ENCODE data around the gene TEF. TPM values are rescaled to one million over a fixed set of nuclear protein-coding genes. Genes with fewer than 3 reads are reported as not detected.

The TEF gene
- polyA plus RNA-seq, 4 donors: 6.1 to 11.8 (median 9.4) TPM

DNA sequence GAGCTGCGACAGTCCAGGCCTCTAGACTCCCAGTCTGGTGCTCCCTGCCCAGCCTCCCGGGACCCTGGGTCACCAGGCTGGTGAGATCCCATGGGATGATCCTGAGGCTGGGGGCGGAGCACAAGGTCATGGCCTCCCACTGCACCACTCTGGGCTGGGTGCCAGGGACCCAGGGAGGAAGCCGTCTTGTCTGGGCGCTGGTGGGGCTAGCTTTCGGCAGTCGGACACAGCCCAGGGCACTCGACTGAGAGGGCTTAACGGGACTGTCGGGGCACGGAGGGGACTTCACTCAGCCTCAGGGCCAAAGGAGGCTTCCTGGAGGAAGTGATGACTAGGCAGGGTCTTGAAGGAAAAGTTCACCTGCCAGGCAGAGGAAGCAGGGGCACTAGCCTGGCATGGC is 41.4 kb upstream of the TEF start:
- 81 to 89% (median 87%) methylated on average over 10 to 11 of the region's 11 CpGs for WGBS, 3 donors
- Histone ChIP-seq H3K9me3 (ENCODE audit: control insufficient read depth in 2 of 2, insufficient read depth in 1 of 2, low read depth in 1 of 2, low read length in 1 of 2) (no peaks in the 10 kb centered on the region), H3K4me1 (ENCODE audit: control insufficient read depth in 3 of 3, insufficient read depth in 2 of 3, low read depth in 1 of 3, low read length in 2 of 3) (peaks cover 0 to 15% (median 0%) of the 10 kb centered on the region in 3 donors), H3K27ac (ENCODE audit: low read depth in 1 of 3, low read length in 2 of 3) (no peak overlapping the region), H3K4me3 (ENCODE audit: low read depth in 1 of 3, low read length in 3 of 3) (no peak overlapping the region), H3K36me3 (ENCODE audit: control insufficient read depth in 3 of 3, insufficient read depth in 2 of 3, low read depth in 1 of 3, low read length in 3 of 3) (peaks cover 13 to 86% (median 25%) of the 10 kb centered on the region in 3 donors), H3K27me3 (ENCODE audit: control insufficient read depth in 3 of 3, insufficient read depth in 3 of 3, low read length in 3 of 3) (no peaks in the 10 kb centered on the region)
- FAIRE-seq: no peak
- DNase-seq: no peak

DNA sequence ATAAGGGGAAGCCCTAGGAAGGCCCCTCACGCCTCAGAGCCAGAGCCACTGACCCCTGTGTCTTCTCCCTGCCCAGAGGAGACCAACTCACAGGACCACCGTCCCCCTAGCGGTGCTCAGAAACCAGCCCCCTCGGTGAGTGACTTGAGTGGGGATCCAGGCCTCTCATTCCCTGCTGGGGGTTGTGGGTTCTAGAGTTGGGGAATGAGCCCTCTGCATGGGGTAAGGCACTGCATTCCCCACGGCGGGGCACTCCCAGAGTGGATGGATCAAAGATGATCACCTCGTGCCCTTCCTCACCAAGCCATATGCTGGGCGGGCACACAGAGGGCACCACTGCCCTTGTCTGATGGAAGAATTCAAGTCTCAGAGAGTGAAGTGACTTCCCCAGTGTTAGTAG is 40.7 kb upstream of the TEF start:
- no peak for DNase-seq
- Histone ChIP-seq H3K4me1 (ENCODE audit: control insufficient read depth in 3 of 3, insufficient read depth in 2 of 3, low read depth in 1 of 3, low read length in 2 of 3) (peaks cover 0 to 15% (median 0%) of the 10 kb centered on the region in 3 donors), H3K36me3 (ENCODE audit: control insufficient read depth in 3 of 3, insufficient read depth in 2 of 3, low read depth in 1 of 3, low read length in 3 of 3) (peaks cover 15 to 86% (median 24%) of the 10 kb centered on the region in 3 donors), H3K27me3 (ENCODE audit: control insufficient read depth in 3 of 3, insufficient read depth in 3 of 3, low read length in 3 of 3) (no peaks in the 10 kb centered on the region), H3K9me3 (ENCODE audit: control insufficient read depth in 2 of 2, insufficient read depth in 1 of 2, low read depth in 1 of 2, low read length in 1 of 2) (no peaks in the 10 kb centered on the region), H3K27ac (ENCODE audit: low read depth in 1 of 3, low read length in 2 of 3) (no peak overlapping the region), H3K4me3 (ENCODE audit: low read depth in 1 of 3, low read length in 3 of 3) (no peak overlapping the region)
- WGBS, 3 donors: 92 to 96% (median 95%) methylated on average over 8 of the region's 8 CpGs
- FAIRE-seq: no peak

DNA sequence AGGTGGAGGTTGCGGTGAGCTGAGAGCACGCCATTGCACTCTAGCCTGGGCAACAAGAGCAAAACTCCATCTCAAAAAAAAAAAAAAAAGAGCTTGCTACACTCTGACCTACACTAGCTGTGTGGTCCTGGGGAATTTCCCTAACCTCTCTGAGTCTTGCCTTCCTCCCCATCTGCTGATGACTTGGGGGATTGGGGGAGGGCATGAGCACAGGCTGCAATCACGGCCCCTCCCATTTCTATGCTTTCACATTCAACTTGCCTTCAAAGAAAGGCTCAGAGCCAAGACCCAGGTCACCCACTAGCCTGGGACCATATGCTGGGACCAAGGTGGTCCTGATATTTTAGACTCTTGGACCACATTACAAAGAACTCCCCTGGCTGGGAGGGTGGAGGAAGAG is 39.8 kb upstream of the TEF start:
- Histone ChIP-seq H3K4me3 (ENCODE audit: low read depth in 1 of 3, low read length in 3 of 3) (no peak overlapping the region), H3K36me3 (ENCODE audit: control insufficient read depth in 3 of 3, insufficient read depth in 2 of 3, low read depth in 1 of 3, low read length in 3 of 3) (peaks cover 17 to 89% (median 28%) of the 10 kb centered on the region in 3 donors), H3K27me3 (ENCODE audit: control insufficient read depth in 3 of 3, insufficient read depth in 3 of 3, low read length in 3 of 3) (no peaks in the 10 kb centered on the region), H3K9me3 (ENCODE audit: control insufficient read depth in 2 of 2, insufficient read depth in 1 of 2, low read depth in 1 of 2, low read length in 1 of 2) (no peaks in the 10 kb centered on the region), H3K4me1 (ENCODE audit: control insufficient read depth in 3 of 3, insufficient read depth in 2 of 3, low read depth in 1 of 3, low read length in 2 of 3) (peaks cover 0 to 15% (median 0%) of the 10 kb centered on the region in 3 donors), H3K27ac (ENCODE audit: low read depth in 1 of 3, low read length in 2 of 3) (no peak overlapping the region)
- DNase-seq (no peak), FAIRE-seq (no peak)
- WGBS, 3 donors: 82 to 86% (median 86%) methylated on average over 3 of the region's 3 CpGs

DNA sequence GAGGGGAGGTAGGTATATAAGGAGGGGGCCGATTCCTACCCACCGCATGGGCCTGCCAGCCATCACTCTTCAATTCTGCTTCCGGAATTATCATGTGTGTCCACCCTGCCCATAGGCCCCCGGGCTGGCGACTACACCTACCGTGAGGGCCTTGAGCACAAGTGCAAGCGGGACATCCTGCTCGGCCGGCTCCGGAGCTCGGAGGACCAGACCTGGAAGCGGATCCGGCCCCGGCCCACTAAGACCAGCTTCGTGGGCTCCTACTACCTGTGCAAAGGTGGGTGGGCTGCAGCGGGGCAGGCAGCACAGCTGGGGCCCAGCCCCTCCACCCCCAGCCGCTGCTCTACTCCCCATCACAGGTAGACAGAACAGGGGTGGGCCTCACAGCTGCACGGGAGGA is 38.4 kb upstream of the TEF start:
- FAIRE-seq (no peak), DNase-seq (no peak)
- H3K4me3 ChIP-seq (ENCODE audit: low read depth in 1 of 3, low read length in 3 of 3): no peak overlapping the region
- WGBS, 3 donors: 95 to 98% (median 96%) methylated on average over 18 of the region's 18 CpGs
- H3K9me3 ChIP-seq (ENCODE audit: control insufficient read depth in 2 of 2, insufficient read depth in 1 of 2, low read depth in 1 of 2, low read length in 1 of 2): no peaks in the 10 kb centered on the region
- H3K27me3 ChIP-seq (ENCODE audit: control insufficient read depth in 3 of 3, insufficient read depth in 3 of 3, low read length in 3 of 3): no peaks in the 10 kb centered on the region
- no peak overlapping the region for H3K27ac ChIP-seq (ENCODE audit: low read depth in 1 of 3, low read length in 2 of 3)
- H3K36me3 ChIP-seq (ENCODE audit: control insufficient read depth in 3 of 3, insufficient read depth in 2 of 3, low read depth in 1 of 3, low read length in 3 of 3): peaks cover 22 to 91% (median 39%) of the 10 kb centered on the region in 3 donors
- H3K4me1 ChIP-seq (ENCODE audit: control insufficient read depth in 3 of 3, insufficient read depth in 2 of 3, low read depth in 1 of 3, low read length in 2 of 3): peaks cover 0 to 15% (median 0%) of the 10 kb centered on the region in 3 donors

DNA sequence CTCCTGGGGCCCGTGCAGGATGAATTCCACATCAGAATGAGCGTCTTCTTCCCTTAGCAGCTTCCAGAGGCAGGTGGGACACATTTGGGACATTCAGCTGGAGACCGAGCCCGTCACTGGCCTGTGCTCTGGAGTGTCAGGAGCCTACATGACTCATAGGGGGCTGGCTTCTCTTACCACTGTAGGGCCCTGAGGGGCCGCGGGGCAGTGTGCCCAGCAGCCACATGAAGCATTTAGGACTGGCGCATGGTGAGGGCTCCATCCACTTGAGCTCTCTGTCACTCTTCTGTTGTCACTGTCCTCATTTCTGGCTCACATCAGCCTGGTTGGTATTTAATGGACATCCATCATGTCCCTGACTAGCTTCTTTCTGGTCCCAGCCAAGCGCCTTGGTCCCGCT is 38.0 kb upstream of the TEF start:
- WGBS, 3 donors: 95 to 97% (median 97%) methylated on average over 9 of the region's 9 CpGs
- Histone ChIP-seq H3K4me3 (ENCODE audit: low read depth in 1 of 3, low read length in 3 of 3) (no peak overlapping the region), H3K36me3 (ENCODE audit: control insufficient read depth in 3 of 3, insufficient read depth in 2 of 3, low read depth in 1 of 3, low read length in 3 of 3) (peaks cover 23 to 91% (median 38%) of the 10 kb centered on the region in 3 donors), H3K27me3 (ENCODE audit: control insufficient read depth in 3 of 3, insufficient read depth in 3 of 3, low read length in 3 of 3) (no peaks in the 10 kb centered on the region), H3K27ac (ENCODE audit: low read depth in 1 of 3, low read length in 2 of 3) (no peak overlapping the region), H3K9me3 (ENCODE audit: control insufficient read depth in 2 of 2, insufficient read depth in 1 of 2, low read depth in 1 of 2, low read length in 1 of 2) (no peaks in the 10 kb centered on the region), H3K4me1 (ENCODE audit: control insufficient read depth in 3 of 3, insufficient read depth in 2 of 3, low read depth in 1 of 3, low read length in 2 of 3) (peaks cover 0 to 15% (median 0%) of the 10 kb centered on the region in 3 donors)
- DNase-seq: no peak
- FAIRE-seq: no peak

DNA sequence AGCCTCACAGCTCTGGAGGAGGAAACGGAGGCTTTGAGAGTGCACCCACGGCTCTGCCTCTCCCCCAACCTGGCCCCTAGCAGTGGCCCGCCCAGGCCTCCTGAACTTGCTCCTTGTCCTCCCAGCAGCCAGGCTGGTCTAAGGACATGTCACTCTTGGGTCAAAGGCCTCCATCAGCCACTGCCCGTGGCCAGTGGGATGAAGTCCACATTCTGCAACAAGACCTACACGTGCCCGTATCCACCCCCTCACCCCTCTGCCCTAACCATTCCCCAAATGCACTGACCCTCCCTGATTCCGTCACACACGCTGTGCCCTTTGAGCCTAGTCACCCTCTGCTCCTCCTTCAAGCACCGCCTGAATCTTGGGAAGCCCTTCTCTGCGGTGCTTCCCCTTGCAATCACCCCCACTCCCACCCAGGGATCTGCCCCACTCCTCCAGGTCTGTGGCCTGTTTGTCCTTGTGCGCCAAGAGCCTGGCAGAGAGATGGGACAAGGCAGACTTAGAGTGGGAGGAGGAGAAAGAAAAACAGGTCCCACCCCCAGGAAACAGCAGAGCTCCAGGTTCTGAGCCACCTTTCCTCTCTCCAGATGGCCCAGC is 37.5 kb upstream of the TEF start:
- 60 to 80% (median 63%) methylated on average over 11 of the region's 11 CpGs for WGBS, 3 donors
- H3K36me3 ChIP-seq (ENCODE audit: control insufficient read depth in 3 of 3, insufficient read depth in 2 of 3, low read depth in 1 of 3, low read length in 3 of 3): peaks cover 23 to 91% (median 36%) of the 10 kb centered on the region in 3 donors
- DNase-seq (peak; percentile 44 to 48), FAIRE-seq (no peak)
- peak overlapping the region in 2 of 3 donors; percentile 9 to 39 for H3K27ac ChIP-seq (ENCODE audit: low read depth in 1 of 3, low read length in 2 of 3)
- no peaks in the 10 kb centered on the region for H3K27me3 ChIP-seq (ENCODE audit: control insufficient read depth in 3 of 3, insufficient read depth in 3 of 3, low read length in 3 of 3)
- peaks cover 0 to 15% (median 0%) of the 10 kb centered on the region in 3 donors for H3K4me1 ChIP-seq (ENCODE audit: control insufficient read depth in 3 of 3, insufficient read depth in 2 of 3, low read depth in 1 of 3, low read length in 2 of 3)
- H3K9me3 ChIP-seq (ENCODE audit: control insufficient read depth in 2 of 2, insufficient read depth in 1 of 2, low read depth in 1 of 2, low read length in 1 of 2): no peaks in the 10 kb centered on the region
- H3K4me3 ChIP-seq (ENCODE audit: low read depth in 1 of 3, low read length in 3 of 3): no peak overlapping the region

DNA sequence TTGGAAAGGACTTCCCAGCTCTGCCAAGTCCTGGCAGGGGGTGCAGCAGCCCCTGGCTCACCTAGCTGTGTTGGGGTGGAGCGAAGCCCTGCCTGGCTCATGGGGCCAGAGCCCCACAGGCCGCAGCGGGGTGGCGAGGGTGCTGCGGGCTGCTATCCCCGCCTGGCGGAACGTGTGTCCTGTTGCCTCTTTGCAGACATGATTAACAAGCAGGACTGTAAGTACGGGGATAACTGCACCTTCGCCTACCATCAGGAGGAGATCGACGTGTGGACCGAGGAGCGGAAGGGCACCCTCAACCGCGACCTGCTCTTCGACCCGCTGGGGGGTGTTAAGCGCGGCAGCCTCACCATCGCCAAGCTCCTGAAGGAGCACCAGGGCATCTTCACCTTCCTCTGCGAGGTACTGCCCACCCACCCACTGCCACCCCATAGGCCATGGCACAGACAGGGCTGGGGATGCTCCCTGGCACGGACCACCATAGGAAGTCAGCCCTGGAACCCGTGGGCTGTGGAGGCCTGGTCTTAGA is 35.9 kb upstream of the TEF start:
- DNase-seq: no peak
- Histone ChIP-seq H3K9me3 (ENCODE audit: control insufficient read depth in 2 of 2, insufficient read depth in 1 of 2, low read depth in 1 of 2, low read length in 1 of 2) (no peaks in the 10 kb centered on the region), H3K4me1 (ENCODE audit: control insufficient read depth in 3 of 3, insufficient read depth in 2 of 3, low read depth in 1 of 3, low read length in 2 of 3) (peaks cover 0 to 23% (median 0%) of the 10 kb centered on the region in 3 donors), H3K27me3 (ENCODE audit: control insufficient read depth in 3 of 3, insufficient read depth in 3 of 3, low read length in 3 of 3) (no peaks in the 10 kb centered on the region), H3K4me3 (ENCODE audit: low read depth in 1 of 3, low read length in 3 of 3) (no peak overlapping the region), H3K36me3 (ENCODE audit: control insufficient read depth in 3 of 3, insufficient read depth in 2 of 3, low read depth in 1 of 3, low read length in 3 of 3) (peaks cover 24 to 90% (median 35%) of the 10 kb centered on the region in 3 donors), H3K27ac (ENCODE audit: low read depth in 1 of 3, low read length in 2 of 3) (no peak overlapping the region)
- whole genome bisulfite sequencing, 3 donors: 96 to 98% (median 96%) methylated on average over 24 of the region's 24 CpGs
- FAIRE-seq: no peak

DNA sequence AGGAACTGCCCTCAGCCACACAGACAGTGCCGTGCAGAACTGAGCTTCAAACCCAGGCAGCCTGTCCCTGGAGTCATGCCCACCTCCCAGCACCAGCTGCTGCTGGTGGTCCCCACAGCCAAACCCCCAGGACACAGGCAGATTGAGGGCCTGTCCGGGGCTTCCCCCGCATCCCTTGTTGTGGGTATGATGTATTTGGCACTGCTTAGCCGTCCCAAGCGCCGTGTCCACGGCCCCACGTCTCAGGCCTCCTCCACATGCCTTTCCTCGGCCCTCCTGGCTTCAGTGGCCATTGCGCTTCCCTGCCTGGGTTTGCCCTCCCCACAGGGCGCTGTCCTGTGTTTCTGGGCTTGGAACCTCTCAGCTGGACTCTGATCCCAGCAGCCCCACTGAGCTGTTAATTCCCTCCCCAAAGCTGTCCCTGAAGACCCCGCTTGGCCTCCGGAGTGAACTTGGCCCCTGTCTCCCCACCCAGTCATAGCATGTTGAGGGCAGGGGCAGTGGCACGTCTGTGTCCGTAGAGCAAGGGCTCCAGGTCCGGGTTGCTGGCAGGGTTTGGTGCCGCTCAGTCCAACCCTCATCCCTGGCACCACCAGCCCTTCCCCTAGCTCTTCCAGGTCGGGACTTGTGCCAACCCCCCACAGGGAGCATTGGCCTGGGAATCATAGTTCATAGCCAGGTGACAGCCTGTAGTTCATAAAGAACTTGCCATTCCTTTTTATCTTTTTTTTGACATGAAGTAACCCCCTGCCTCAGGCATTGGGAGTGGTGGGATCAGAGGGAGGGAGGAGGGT is 34.5 kb upstream of the TEF start:
- H3K4me1 ChIP-seq (ENCODE audit: control insufficient read depth in 3 of 3, insufficient read depth in 2 of 3, low read depth in 1 of 3, low read length in 2 of 3): peaks cover 0 to 24% (median 0%) of the 10 kb centered on the region in 3 donors
- WGBS, 3 donors: 86 to 94% (median 93%) methylated on average over 15 to 18 of the region's 18 CpGs

More for the DNA sequence above, 34.5 kb upstream of the TEF start:
- peaks cover 31 to 96% (median 42%) of the 10 kb centered on the region in 3 donors for H3K36me3 ChIP-seq (ENCODE audit: control insufficient read depth in 3 of 3, insufficient read depth in 2 of 3, low read depth in 1 of 3, low read length in 3 of 3)
- DNase-seq (no peak), FAIRE-seq (no peak)
- no peak overlapping the region for H3K4me3 ChIP-seq (ENCODE audit: low read depth in 1 of 3, low read length in 3 of 3)
- no peaks in the 10 kb centered on the region for H3K27me3 ChIP-seq (ENCODE audit: control insufficient read depth in 3 of 3, insufficient read depth in 3 of 3, low read length in 3 of 3)
- no peak overlapping the region for H3K27ac ChIP-seq (ENCODE audit: low read depth in 1 of 3, low read length in 2 of 3)
- H3K9me3 ChIP-seq (ENCODE audit: control insufficient read depth in 2 of 2, insufficient read depth in 1 of 2, low read depth in 1 of 2, low read length in 1 of 2): no peaks in the 10 kb centered on the region
